ENCODE results near the gene PLCD3. TPM values are rescaled to one million over a fixed set of nuclear protein-coding genes. Genes with fewer than 3 reads are reported as not detected.

The PLCD3 gene
- total and polyA plus RNA-seq, 2 of the 13 experiments (the other 11 are each of a cell fraction or from before 2014, with no cell fraction given) = 11.3 to 39.1 TPM

DNA sequence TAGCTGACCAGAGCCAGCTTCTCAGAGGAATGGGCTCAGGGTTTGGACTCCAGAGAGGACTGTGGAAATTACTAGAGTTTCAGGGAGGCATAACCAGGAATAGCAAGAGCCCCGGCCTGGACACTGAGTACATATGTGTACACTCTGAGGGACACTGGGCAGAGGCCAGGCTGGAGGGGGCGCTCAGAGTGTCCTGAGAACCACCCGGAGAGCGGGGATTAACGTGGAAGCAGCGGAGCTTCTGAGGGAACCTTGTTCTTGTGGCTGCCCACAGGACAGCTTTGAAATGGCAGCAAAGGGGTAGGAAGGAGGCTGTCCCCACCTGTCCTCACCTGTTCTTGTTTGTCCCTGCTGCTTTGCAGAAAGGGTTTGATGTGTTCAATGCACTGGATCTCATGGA lies 27.8 kb downstream of the PLCD3 start:
- Histone ChIP-seq H3K9me3 (ENCODE audit: low read length) (no peaks in the 10 kb centered on the region), H2AFZ (ENCODE audit: low read length) (no peak overlapping the region), H3K4me3 (replicated peaks in 1 of 3; ENCODE audit: insufficient read depth in 1 of 3, low read depth in 2 of 3, low read length in 3 of 3) (no peak overlapping the region), H4K20me1 (ENCODE audit: insufficient read depth, low read length) (no peaks in the 10 kb centered on the region), H3K36me3 (replicated peaks in 1 of 2; ENCODE audit: control insufficient read depth in 1 of 2, insufficient read depth in 2 of 2, low read length in 2 of 2) (peaks cover 45 to 66% of the 10 kb centered on the region in 2 experiments), H3K9ac (ENCODE audit: insufficient read depth, low read depth, low read length) (no peak overlapping the region), H3K79me2 (ENCODE audit: insufficient read depth, low read length) (no peaks in the 10 kb centered on the region), H3K27ac (ENCODE audit: extremely low read length, insufficient read depth, low read length) (no peak overlapping the region), H3K4me1 (ENCODE audit: insufficient read depth, low read length) (peaks cover 28% of the 10 kb centered on the region), H3K4me2 (ENCODE audit: low read depth, low read length) (no peak overlapping the region), H3K27me3 (ENCODE audit: control insufficient read depth in 1 of 2, insufficient read depth in 2 of 2, low read length in 2 of 2) (no peaks in the 10 kb centered on the region)
- TF ChIP-seq, protein P1, sequence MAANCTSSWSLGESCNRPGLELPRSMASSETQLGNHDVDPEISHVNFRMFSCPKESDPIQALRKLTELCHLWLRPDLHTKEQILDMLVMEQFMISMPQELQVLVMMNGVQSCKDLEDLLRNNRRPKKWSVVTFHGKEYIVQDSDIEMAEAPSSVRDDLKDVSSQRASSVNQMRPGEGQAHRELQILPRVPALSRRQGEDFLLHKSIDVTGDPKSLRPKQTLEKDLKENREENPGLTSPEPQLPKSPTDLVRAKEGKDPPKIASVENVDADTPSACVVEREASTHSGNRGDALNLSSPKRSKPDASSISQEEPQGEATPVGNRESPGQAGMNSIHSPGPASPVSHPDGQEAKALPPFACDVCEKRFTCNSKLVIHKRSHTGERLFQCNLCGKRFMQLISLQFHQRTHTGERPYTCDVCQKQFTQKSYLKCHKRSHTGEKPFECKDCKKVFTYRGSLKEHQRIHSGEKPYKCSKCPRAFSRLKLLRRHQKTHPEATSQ (CRISPR knock-in tag; IDR thresholded peaks at IDR 0.05; ENCODE audit: borderline replicate concordance) = no peak
- TF ChIP-seq ZNF839 (CRISPR knock-in tag; IDR thresholded peaks at IDR 0.05; ENCODE audit: borderline replicate concordance) (no peak), ELF3 (CRISPR knock-in tag; IDR thresholded peaks at IDR 0.05) (no peak), IKZF1 (IDR thresholded peaks at IDR 0.05) (no peak), BRD4 (CRISPR knock-in tag; IDR thresholded peaks at IDR 0.05) (no peak), MAFK (conservative IDR thresholded peaks at IDR 0.05 in 1 of 2, IDR thresholded peaks at IDR 0.05 in 1 of 2; ENCODE audit: low read length in 2 of 2) (no peak), ZNF549 (CRISPR knock-in tag; IDR thresholded peaks at IDR 0.05) (no peak), NR3C1 (CRISPR knock-in tag; IDR thresholded peaks at IDR 0.05) (no peak), PCBP2 (optimal IDR thresholded peaks at IDR 0.05; ENCODE audit: low read depth, low read length, poor library complexity, severe bottlenecking) (no peak), ZNF274 (CRISPR knock-in tag; IDR thresholded peaks at IDR 0.05) (no peak), MTA3 (CRISPR knock-in tag; IDR thresholded peaks at IDR 0.05) (no peak)
- TF ChIP-seq, protein P2, sequence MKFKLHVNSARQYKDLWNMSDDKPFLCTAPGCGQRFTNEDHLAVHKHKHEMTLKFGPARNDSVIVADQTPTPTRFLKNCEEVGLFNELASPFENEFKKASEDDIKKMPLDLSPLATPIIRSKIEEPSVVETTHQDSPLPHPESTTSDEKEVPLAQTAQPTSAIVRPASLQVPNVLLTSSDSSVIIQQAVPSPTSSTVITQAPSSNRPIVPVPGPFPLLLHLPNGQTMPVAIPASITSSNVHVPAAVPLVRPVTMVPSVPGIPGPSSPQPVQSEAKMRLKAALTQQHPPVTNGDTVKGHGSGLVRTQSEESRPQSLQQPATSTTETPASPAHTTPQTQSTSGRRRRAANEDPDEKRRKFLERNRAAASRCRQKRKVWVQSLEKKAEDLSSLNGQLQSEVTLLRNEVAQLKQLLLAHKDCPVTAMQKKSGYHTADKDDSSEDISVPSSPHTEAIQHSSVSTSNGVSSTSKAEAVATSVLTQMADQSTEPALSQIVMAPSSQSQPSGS (CRISPR knock-in tag; IDR thresholded peaks at IDR 0.05) = no peak
- TF ChIP-seq, protein P3, sequence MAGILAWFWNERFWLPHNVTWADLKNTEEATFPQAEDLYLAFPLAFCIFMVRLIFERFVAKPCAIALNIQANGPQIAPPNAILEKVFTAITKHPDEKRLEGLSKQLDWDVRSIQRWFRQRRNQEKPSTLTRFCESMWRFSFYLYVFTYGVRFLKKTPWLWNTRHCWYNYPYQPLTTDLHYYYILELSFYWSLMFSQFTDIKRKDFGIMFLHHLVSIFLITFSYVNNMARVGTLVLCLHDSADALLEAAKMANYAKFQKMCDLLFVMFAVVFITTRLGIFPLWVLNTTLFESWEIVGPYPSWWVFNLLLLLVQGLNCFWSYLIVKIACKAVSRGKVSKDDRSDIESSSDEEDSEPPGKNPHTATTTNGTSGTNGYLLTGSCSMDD (CRISPR knock-in tag; IDR thresholded peaks at IDR 0.05) = no peak
- TF ChIP-seq, protein P4, sequence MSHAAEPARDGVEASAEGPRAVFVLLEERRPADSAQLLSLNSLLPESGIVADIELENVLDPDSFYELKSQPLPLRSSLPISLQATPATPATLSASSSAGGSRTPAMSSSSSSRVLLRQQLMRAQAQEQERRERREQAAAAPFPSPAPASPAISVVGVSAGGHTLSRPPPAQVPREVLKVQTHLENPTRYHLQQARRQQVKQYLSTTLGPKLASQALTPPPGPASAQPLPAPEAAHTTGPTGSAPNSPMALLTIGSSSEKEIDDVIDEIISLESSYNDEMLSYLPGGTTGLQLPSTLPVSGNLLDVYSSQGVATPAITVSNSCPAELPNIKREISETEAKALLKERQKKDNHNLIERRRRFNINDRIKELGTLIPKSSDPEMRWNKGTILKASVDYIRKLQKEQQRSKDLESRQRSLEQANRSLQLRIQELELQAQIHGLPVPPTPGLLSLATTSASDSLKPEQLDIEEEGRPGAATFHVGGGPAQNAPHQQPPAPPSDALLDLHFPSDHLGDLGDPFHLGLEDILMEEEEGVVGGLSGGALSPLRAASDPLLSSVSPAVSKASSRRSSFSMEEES (CRISPR knock-in tag; IDR thresholded peaks at IDR 0.05) = no peak
- intact Hi-C loops (cut with micrococcal nuclease; ENCODE audit: unreplicated experiment) (no loop called here), in situ Hi-C loops (cut with HindIII; ENCODE audit: extremely low pct_ligation_motif_present, low pct_unique_long_range_greater_than_20kb) (loop anchor here (10.0 kb wide), 1 partner anchor 180 kb away; no protein-coding TSS in a partner anchor)
- ChIA-PET CTCF (ENCODE audit: low intra/inter-chr PET ratio, low total read pairs) (no interaction called here), POLR2A (interaction anchor here (1.6 kb wide), 1 partner anchor 43 kb away, joined by 4 read pairs; the partner anchor contains the start of gene NMT1)
- BruUV-seq (replicated peaks) = no TSS peak
- FAIRE-seq (no peak), DNase-seq (ENCODE audit: low spot score) (no peak), ATAC-seq (no peak)
- WGBS (ENCODE audit: low lambda C conversion rate) = 96% methylated on average over 6 of the region's 6 CpGs
